HG02884 (cell line): ENCODE results near the gene TMEM37.
A peak's percentile ranks its signal among the peaks of the same experiment; 100 is the strongest.

Experiments used
- ATAC-seq: cut with Tn5 transposase; IDR thresholded peaks from one replicate; pipeline ENCODE4 v1.9.1; 2021; ENCODE audit warnings: mild to moderate bottlenecking, moderate library complexity; ENCODE audit not compliant: unreplicated experiment

The TMEM37 gene

DNA sequence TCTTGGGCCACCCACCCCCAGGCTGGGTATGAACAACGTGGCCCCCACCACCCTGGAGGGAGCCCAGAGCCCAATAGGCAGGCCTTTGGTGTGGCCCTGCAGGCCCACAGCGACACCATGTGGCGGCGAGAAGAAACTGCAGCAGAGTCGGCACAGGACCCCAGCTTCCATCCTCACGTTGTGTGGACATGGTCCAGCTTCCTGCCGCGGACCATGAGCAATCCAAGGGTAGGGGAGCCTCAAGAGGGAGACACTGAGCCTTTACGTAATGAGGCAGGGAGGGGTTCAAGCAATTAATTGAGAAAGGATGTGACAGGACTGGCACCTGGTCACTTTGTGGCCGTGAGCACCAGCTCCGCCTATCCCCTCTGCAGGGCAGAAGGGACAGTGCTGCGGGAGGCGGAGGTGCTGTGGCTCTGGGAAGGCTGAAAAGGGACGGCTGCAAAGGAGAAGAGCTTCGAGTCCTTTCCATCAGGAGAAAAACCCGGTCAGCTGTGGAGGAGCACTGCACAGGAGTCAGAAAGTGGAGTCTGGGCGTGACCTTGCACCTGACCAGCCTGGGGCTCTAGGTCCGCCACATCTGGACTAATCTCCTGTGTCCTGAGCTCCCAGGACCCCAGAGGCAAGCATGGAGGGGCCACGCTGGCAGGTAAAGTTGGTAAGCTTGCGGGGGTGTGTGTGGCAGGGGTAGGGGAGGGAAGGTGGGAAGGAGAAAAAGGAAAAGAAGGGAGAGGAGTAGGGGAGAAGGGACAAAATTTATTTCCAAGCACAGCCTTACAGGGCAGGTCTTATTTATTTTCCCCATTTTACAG lies 44.9 kb downstream of the TMEM37 start:
- peak; percentile 74 for ATAC-seq

DNA sequence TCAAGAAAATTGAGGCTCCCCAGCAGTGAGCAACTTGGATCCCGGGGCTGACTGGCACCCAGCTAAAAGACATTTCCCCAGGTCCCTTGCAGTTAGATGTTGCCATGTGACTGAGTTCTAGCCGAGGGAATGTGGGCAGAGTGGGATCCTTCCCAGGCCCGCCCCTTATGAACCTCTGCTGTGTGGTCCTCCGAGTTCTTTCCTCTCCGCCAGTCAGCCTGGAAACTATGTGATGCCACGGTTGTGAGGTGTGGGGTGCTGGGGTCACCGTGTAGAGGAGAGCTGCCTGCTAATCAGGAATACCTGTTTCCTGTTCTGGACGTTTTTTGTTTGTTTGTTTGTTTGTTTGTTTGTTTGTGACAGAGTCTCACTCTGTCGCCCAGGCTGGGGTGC lies 45.5 kb downstream of the TMEM37 start:
- no peak for ATAC-seq

DNA sequence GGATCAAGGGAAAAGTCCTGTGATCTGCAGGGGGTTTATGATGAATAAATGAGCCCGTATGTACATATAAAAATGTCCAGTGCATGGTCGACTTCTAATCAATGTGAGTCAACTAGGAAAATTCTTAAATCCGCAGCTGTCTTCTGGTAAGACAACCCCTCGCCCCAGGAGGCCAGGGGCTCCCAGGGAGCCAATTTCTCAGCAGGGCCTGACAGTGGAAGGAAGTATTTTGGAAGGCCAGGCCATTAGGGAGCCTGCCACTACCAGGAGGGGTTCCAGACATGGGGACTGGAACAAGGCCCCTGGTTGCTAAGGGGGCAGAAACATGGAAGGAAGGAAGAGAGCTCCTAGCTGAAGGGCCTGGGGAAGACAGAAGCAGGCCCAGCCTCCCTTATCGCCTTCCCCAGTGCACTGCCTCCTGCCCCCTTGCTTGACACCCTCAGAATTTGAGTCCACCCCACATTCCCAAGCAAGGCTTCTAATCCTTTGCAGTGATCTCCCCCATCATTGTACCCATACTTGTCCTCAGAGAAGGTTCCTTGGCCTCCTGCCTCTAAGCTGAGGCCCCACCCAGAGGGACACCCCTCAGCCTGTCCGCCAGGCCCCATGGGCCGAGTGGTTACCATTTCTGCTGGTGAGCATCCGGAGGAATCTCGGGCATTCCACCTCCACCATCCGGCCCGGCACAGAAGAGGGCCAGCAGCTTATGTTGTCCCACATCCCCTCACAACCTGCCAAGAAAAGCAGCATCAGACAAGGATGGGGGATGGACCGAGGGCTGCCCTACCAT lies 46.7 kb downstream of the TMEM37 start:
- no peak for ATAC-seq

DNA sequence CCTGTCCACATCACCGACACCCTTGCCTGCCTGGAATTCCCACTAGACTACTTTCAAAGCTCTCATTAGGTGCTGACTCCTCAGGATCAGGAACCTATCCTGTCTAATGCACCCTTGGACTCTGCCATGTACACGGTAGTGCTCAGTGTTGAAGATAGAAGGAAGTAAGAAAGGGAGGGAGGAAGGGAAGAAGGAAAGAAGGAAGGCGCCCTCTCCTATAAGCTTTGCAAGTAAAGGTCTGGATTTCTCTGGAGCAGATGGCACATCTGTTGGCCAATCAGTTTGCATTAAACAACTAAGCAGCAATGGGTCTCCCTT lies 47.3 kb downstream of the TMEM37 start:
- no peak for ATAC-seq

DNA sequence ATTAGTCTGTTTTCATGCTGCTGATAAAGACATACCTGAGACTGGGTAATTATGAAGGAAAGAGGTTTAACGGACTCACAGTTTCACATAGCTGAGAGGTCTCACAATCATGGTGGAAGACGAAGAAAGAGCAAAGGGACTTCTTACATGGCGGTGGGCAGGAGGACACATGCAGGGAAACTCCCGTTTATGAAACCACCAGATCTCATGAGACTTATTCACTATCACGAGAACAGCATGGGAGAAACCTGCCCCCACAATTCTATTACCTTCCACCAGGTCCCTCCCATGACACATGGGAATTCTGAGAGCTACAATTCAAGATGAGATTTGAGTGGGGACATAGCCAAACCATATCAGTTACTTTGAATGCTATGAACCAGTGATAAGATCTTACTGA lies 48.5 kb downstream of the TMEM37 start:
- ATAC-seq: no peak

DNA sequence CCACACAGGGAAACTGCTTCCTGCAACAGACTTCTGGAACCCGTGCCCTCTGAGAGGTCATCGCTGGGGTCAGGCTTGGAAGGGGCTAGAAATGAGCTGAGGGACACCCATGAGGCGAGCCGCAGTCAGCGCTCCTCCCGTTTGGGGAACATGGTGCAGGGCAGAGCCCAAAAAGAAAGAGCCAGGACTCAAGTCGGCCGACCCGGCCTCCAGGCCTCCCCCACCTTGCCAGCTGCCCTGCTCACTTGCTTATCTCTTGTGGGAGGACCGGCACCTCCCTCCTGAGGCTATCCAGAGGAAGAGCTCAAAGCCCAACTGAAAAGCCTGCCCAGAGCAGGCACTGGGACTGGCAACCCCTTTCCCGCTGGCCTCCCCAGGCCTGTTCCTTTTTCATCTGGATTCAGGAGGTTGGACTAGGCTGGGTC lies 49.1 kb downstream of the TMEM37 start:
- no peak for ATAC-seq

DNA sequence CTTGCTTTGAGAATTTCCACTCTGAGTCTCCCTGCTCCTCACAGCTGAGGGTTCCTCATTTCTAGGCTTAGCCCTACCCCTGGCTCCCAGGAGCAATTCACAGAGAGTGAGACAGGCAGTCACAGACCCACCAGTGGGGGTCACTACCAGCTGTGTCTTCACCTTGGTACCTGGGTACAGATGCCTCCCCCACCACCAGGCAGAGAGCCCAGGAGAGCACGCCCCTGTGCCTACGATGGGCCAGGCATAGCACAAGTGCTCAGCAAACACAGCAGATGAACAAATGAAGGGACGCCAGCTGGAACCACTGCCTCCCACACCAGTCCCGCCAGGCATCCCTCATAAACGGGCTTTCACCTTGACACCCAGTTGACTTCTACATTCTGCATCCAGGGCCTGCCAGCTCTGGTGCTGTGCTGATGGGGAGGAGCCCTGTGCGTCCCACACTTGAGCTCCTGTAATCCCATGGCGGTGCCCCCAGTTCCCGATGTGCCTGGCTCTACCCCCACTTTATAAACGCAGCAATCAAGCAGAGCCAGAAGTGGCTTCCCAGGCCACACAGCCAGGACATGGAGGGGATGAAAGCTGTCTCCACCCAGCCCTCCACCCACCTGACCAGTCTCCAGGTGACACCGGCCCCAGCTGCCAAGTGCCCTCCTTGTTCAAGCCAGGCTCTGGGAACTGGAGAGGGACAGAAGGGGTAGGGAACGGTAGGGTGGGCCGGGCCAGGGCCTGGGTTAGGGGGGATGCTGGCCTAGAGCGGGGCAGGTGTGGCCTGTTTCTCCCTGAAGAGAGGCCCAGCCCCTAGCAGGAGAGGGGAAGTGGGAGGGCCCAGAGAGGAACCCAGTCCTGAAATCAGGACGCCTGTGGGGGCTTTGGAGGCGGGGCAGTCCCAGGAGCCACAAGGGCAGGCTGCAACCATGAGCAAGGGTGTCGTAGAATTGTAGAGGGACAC lies 50.1 kb downstream of the TMEM37 start:
- ATAC-seq: no peak

DNA sequence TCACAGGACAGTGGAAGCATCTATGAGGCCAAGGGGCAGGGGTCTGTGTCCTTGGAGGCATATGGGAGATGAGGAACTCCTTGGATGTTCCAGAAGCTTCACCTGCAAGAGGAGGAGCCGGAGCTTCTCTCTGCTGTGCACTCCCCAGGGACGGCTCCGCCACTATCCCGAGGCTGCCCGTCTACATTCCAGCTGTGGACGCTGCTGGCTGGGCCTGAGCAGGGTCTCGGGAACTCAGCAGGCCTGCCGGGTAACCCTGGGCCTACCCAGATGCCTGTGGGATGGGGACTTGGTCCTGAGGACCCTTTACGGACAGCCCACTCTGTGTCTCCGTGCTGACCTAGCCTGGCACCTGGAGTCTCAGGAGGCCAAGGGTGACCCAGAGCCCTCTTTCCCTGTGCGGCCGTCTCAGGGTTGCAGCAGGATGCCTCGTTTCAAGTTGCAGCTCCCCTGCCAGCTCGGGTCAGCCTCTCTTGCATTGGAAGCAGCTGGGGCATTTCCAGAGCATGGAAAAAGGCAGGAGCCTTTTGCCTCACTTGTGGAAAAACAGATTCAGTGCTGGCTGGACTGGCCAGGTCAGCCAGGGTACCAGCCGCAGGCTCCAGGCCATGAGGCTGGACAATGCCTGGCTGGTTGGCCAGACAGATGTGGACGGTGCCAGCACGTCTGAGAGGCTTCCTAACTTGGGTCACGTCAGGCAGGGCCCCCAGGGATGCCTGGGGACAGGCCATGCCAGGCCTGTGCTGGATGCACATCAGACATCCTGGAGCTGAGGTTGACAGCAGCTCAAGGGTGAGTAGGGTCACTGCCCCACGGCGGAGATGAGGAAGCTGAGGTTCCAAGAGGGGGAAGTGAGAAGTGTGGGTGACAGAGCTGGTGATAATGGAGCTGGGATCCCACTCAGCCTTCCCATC lies 51.1 kb downstream of the TMEM37 start:
- ATAC-seq: no peak

DNA sequence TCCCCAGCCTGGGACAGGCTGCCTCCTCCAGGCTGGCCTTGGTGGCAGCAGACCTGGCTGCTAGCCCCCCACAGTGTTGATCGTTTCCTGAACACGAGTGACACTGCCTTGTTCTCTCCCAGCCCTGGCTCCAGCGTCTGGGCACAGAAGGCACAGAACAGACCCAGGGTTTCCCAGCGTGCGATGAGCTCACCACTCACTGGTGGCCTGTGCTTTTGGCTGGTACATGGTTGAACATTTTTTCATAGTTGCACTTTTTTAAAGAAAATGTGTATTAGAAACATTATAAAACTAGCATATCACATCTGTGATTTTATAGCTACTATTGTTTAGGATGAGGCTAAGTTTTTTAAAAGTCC lies 51.7 kb downstream of the TMEM37 start:
- ATAC-seq: no peak

DNA sequence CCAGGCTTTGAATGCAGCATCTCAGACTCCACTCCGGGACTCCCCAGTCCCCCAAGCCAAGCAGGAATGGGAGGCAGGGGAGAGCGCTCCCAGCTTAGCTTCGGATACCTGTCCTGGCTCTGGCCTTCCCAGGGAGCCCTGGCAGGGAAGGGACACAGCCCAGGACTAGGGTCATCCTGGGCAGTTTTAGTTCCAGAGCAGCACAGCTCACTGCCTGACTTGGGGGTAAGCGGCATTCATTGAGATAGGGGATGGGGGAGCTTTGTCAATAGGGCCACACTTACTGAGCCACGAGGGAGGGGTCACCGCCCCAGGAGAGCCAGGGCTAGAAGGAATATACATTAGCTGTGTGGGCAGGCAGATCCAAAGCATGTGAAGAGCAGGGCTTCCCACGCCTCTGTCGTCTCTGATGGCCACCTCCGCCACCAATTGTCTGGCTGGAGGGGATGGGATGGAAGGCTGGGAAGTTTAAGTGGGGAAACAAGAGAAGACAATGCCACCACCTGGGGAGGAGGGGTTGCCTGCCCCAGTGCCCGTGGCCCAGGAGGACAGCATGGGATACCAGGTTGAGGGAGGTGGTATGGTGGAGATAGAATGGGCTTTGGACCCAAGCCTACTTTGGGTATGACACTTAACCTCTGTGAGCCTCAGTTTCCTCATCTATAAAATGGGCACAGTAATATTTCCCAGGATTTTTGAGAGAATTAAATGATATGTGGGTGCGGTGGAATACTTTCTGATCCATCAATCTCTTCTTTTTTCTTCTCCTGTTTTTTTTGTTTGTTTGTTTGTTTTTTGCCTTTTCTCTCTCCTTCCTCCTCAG lies 52.5 kb downstream of the TMEM37 start:
- no peak for ATAC-seq

DNA sequence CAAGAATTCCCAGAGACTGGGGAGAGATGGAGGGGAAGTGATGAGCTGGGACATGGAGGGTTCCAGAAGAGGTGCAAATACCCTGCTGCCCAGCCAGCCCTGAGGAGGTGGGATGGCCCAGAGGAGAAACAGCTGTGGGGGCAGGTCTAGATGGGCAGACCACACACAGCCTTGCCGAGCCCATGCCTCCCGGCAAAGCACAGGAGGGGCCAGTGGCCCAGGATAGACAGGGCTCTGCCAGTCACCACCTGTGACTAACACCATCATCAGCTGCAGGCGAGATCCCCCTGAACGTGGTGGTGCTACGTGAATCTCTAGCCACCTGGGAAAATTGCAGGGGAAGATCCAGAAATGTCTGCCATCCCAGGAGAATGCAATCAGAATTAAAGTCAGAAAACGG lies 53.2 kb downstream of the TMEM37 start:
- ATAC-seq: no peak

DNA sequence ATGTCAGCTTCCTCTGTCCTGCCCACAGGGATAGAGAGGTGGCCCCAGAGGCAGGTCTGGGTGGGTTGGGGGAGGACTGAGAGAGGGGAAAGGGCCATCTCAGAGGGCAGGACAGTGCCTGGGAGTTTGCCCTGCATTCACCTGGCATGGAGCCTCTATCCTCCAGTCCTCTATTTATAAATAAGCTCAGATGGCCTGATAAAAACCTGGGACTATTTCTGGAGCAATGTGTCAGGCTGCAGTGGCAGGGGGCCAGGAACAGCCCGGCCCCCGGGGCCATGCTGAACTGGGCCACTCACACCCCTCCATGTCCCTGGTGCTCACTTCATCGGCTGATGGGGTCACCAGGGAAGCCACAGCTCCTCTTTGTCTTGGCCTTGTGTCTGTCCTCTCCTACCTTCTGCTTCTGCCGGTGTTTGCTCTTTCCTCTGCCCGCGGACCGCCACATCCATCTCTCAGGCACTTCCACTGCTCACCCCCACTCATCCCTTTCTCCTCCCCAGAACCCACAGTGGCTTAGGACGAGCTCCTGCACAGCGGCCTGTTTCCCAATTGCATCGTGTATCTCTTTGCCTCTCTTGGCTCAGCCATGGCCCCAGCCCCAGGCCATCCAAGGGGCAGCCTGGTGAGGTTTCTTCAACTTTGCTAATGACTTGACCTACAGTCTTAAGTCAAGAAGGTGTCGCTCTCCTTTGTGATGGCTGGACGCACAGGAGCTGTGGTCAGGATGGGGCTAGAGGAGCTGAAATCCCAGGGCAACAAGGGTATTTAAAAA lies 53.9 kb downstream of the TMEM37 start:
- ATAC-seq: no peak

DNA sequence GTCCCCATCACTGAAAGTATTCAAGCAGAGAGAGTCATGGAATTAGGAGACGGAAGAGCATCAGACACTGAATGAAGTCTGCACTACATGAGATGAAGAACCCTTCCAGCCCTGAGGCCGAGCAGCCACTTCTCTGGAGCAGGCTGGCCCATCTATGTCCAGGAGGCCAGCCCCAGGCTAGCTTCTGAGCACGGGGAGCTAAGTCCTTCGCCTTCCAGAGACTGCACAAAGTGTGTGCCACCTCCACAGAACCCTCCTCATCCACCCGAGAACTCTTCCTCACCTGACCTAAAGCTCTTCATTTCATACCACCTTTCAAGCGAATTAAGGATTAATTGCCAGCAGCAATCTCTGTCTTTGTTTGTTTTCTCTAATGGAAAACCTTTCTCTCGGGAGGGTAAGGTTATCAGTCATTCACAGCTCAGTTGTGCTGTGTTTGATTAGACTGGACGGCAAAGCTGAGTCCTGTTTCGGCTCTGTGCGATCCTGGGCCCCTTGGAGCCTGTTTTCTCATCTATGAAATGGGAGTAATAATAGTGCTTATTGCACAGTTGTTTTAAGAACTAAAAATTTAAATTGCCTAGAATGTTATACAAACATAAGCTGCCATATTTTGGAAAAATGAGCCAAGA lies 54.7 kb downstream of the TMEM37 start:
- no peak for ATAC-seq

DNA sequence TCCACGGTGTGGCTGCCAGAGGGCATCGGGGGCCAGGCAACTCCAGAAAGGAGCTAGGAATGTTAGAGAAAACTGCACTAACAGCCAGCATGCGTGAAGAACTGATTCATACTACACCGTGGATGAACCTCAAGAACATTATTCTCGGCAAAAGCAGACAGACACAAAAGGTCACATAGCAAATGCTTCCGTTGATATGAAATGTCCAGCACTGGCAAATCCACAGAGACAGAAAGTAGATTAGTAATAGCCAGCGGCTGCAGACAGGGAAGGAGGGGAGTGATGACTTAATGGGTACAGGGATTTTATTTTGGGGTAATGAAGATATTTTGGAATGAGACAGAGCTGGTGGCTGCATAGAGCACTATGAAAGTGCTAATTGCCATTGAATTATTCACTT lies 55.2 kb downstream of the TMEM37 start:
- no peak for ATAC-seq

DNA sequence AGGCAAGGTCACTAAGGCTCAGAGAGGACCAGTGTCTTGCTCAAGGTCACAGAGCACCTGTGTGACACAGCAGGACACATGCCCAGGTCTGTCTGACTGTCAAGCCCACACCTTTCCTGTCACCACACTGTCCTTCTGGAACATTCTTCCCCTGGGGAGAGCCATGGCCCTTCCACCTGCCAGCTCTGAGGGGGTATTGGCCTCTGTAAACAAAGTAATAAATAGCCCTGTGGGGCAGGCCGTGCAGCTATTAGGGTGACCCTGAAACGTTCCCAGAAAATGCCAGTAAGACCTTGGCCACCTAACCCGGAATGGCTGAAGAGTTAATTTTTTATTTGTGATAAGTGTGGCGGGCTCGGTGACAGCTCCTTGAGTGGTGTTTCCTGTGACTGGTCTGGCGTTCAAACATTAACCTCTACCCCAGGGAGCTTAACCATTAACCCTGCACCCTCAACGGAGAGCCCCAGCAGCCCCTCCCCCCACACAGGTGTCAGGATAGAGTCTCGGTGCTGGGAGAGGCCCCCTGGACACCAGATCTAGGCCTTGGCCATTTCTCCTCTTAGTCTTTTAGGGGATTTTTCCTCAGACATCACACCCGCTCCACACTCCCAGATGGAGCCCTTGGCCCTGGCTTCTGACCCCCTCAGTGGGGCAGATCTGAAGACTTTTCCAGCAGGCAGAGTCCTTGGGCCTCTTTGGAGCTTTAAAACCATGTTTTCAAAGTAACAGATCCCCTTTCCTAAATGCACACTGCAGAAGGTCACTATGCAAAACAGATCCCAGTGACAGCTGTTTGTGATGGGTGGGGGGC lies 56.0 kb downstream of the TMEM37 start:
- ATAC-seq: no peak
